Measurements from ENCODE around the gene NCOR1. TPM values are rescaled to one million over a fixed set of nuclear protein-coding genes. Genes with fewer than 3 reads are reported as not detected.

The NCOR1 gene
- total RNA-seq, 5 donors from 2014 or later (not counting 1 experiment from before 2014, with no cell fraction given): 134 to 173 (median 152) TPM

- Histone ChIP-seq H3K4me3 (ENCODE audit: control insufficient read depth in 1 of 2, extremely low read depth in 1 of 2, low read length in 1 of 2) (no peak overlapping the region), H3K4me1 (ENCODE audit: control insufficient read depth in 1 of 2, extremely low read depth in 1 of 2, insufficient read depth in 2 of 2, low read length in 2 of 2) (no peaks in the 10 kb centered on the region), H3K9me3 (no peaks in the 10 kb centered on the region), H3K27me3 (replicated peaks in 1 of 2; ENCODE audit: control insufficient read depth in 2 of 2, extremely low read depth in 1 of 2, insufficient read depth in 2 of 2, low read length in 1 of 2) (no peaks in the 10 kb centered on the region), H3K27ac (ENCODE audit: low read length) (no peak overlapping the region), H3K36me3 (ENCODE audit: control insufficient read depth in 2 of 2, extremely low read depth in 1 of 2, insufficient read depth in 1 of 2, low read length in 1 of 2) (peaks cover 12 to 60% of the 10 kb centered on the region in 2 donors)
- no peaks in the 10 kb centered on the region for H3K9me3 Mint-ChIP-seq
- H3K36me3 Mint-ChIP-seq: peaks cover 43% of the 10 kb centered on the region
- H3K27ac Mint-ChIP-seq: no peak overlapping the region
- no peak for ATAC-seq (replicated peaks in 1 of 4)
- POLR2A ChIA-PET: interaction anchor here in 1 of 2 donors (0.6 kb wide), 1 partner anchor 13 kb away, joined by 5 read pairs; no protein-coding TSS in a partner anchor
- WGBS (ENCODE audit: insufficient coverage): 94% methylated on average over 2 of the region's 5 CpGs
- no peak for DNase-seq
- no peak overlapping the region for H3K4me3 Mint-ChIP-seq
- H3K4me1 Mint-ChIP-seq: peaks cover 0 to 9% (median 1%) of the 10 kb centered on the region in 3 donors
- no peaks in the 10 kb centered on the region for H3K27me3 Mint-ChIP-seq
- CTCF ChIA-PET: interaction anchor here in 1 of 2 donors (0.6 kb wide), 1 partner anchor 67 kb away, joined by 3 read pairs; no protein-coding TSS in a partner anchor
These were observed 79.9 kb downstream of the NCOR1 start for GRCh38 chr17:16135461-16135860.

- Histone ChIP-seq H3K36me3 (ENCODE audit: control insufficient read depth in 2 of 2, extremely low read depth in 1 of 2, insufficient read depth in 1 of 2, low read length in 1 of 2) (peaks cover 12 to 55% of the 10 kb centered on the region in 2 donors), H3K4me3 (ENCODE audit: control insufficient read depth in 1 of 2, extremely low read depth in 1 of 2, low read length in 1 of 2) (no peak overlapping the region), H3K4me1 (ENCODE audit: control insufficient read depth in 1 of 2, extremely low read depth in 1 of 2, insufficient read depth in 2 of 2, low read length in 2 of 2) (no peaks in the 10 kb centered on the region), H3K9me3 (no peaks in the 10 kb centered on the region), H3K27ac (ENCODE audit: low read length) (no peak overlapping the region), H3K27me3 (replicated peaks in 1 of 2; ENCODE audit: control insufficient read depth in 2 of 2, extremely low read depth in 1 of 2, insufficient read depth in 2 of 2, low read length in 1 of 2) (no peaks in the 10 kb centered on the region)
- H3K4me3 Mint-ChIP-seq: no peak overlapping the region
- peaks cover 48% of the 10 kb centered on the region for H3K36me3 Mint-ChIP-seq
- ChIA-PET POLR2A (no interaction called here), CTCF (no interaction called here)
- WGBS (ENCODE audit: insufficient coverage): 100% methylated on average over 1 of the region's 3 CpGs
- DNase-seq: no peak
- H3K9me3 Mint-ChIP-seq: no peaks in the 10 kb centered on the region
- peak overlapping the region in 1 of 2 donors; percentile 4 for H3K27ac Mint-ChIP-seq
- no peak for ATAC-seq (replicated peaks in 1 of 4)
- H3K27me3 Mint-ChIP-seq: no peaks in the 10 kb centered on the region
- peaks cover 1 to 9% (median 3%) of the 10 kb centered on the region in 3 donors for H3K4me1 Mint-ChIP-seq
These were observed 83.7 kb downstream of the NCOR1 start for GRCh38 chr17:16131593-16131992.

DNA sequence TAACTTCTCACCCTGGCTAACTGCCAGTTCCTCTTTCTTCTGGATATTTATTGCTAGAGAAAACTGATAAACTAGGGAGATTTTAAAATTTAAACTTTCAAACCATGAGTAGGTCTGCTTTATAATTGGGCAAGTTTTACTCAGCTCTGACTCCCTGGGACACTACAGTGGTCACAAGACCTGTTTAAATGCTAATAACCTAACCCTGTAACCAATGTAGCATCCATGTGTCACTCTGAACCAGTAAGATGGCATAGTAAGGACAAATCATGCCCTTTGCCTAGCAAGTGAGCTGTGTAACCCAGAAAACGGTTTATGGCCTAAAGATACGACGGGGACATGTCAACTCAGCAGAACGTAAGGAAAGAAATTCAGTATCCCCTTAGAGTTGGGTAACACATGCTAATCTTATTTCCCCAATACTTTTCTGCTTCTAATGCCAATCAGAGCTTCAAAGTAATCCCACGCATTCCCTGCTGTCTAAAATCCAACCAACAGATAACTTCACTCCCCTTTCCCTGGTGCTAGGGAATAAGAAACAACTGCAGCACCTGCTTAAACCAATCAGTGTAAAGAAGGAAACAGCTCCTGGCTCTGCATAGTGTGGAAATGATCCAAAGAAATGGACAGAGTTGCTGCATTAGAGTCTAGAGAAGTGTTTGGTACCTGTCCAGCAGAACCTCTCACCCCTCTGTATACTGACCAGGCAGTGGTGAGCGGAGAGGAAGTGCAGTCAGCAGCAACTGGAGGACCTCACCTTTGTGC lies 85.7 kb downstream of the NCOR1 start:
- no peaks in the 10 kb centered on the region for H3K4me1 ChIP-seq (ENCODE audit: control insufficient read depth in 1 of 2, extremely low read depth in 1 of 2, insufficient read depth in 2 of 2, low read length in 2 of 2)
- no peaks in the 10 kb centered on the region for H3K27me3 Mint-ChIP-seq
- ChIA-PET POLR2A (no interaction called here), CTCF (no interaction called here)
- H3K4me3 Mint-ChIP-seq: no peak overlapping the region
- no peaks in the 10 kb centered on the region for H3K27me3 ChIP-seq (replicated peaks in 1 of 2; ENCODE audit: control insufficient read depth in 2 of 2, extremely low read depth in 1 of 2, insufficient read depth in 2 of 2, low read length in 1 of 2)
- H3K9me3 Mint-ChIP-seq: no peaks in the 10 kb centered on the region
- ATAC-seq (replicated peaks in 1 of 4) (no peak), DNase-seq (no peak)
- no peak overlapping the region for H3K27ac ChIP-seq (ENCODE audit: low read length)
- H3K36me3 ChIP-seq (ENCODE audit: control insufficient read depth in 2 of 2, extremely low read depth in 1 of 2, insufficient read depth in 1 of 2, low read length in 1 of 2): peaks cover 0 to 54% of the 10 kb centered on the region in 2 donors
- WGBS (ENCODE audit: insufficient coverage): 95% methylated on average over 4 of the region's 6 CpGs
- H3K36me3 Mint-ChIP-seq: peaks cover 44% of the 10 kb centered on the region
- H3K9me3 ChIP-seq: no peaks in the 10 kb centered on the region
- H3K4me1 Mint-ChIP-seq: peaks cover 0 to 9% (median 3%) of the 10 kb centered on the region in 3 donors
- H3K27ac Mint-ChIP-seq: peak overlapping the region in 1 of 2 donors; percentile 5
- no peak overlapping the region for H3K4me3 ChIP-seq (ENCODE audit: control insufficient read depth in 1 of 2, extremely low read depth in 1 of 2, low read length in 1 of 2)

DNA sequence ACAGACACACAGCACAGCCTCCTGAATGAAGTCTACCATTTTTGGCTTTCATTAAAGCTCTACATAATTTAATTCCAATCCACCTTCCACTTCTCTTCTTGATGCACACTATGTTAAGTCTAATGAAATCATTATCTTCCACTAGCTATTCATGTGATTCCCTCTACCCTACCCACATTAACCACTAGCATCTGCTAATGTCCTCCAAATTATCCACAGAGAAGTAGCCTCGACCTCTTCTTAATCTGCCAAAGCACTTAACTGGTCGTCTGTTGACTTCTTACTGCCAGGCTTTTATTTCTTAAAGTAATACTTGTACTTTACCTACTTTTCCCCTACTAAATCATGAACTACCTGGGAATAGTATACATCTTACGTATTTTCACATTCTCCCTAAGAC lies 91.8 kb downstream of the NCOR1 start:
- H3K36me3 Mint-ChIP-seq: peaks cover 54% of the 10 kb centered on the region

GRCh38 chr17:16122697-16123434 lies 92.5 kb downstream of the NCOR1 start:
- H3K36me3 Mint-ChIP-seq: peaks cover 53% of the 10 kb centered on the region
- no peak overlapping the region for H3K4me3 ChIP-seq (ENCODE audit: control insufficient read depth in 1 of 2, extremely low read depth in 1 of 2, low read length in 1 of 2)
- WGBS (ENCODE audit: insufficient coverage): 100% methylated on average over 6 of the region's 8 CpGs
- no peak for DNase-seq
- CTCF ChIA-PET: no interaction called here
- H3K9me3 ChIP-seq: no peaks in the 10 kb centered on the region
- H3K4me3 Mint-ChIP-seq: no peak overlapping the region
- no peaks in the 10 kb centered on the region for H3K27me3 Mint-ChIP-seq
- ATAC-seq (replicated peaks in 1 of 4): no peak
- H3K4me1 ChIP-seq (ENCODE audit: control insufficient read depth in 1 of 2, extremely low read depth in 1 of 2, insufficient read depth in 2 of 2, low read length in 2 of 2): no peaks in the 10 kb centered on the region
- H3K36me3 ChIP-seq (ENCODE audit: control insufficient read depth in 2 of 2, extremely low read depth in 1 of 2, insufficient read depth in 1 of 2, low read length in 1 of 2): peaks cover 6 to 66% of the 10 kb centered on the region in 2 donors
- H3K4me1 Mint-ChIP-seq: peaks cover 0 to 15% (median 0%) of the 10 kb centered on the region in 3 donors
- H3K27me3 ChIP-seq (replicated peaks in 1 of 2; ENCODE audit: control insufficient read depth in 2 of 2, extremely low read depth in 1 of 2, insufficient read depth in 2 of 2, low read length in 1 of 2): no peaks in the 10 kb centered on the region
- POLR2A ChIA-PET: interaction anchor here in 1 of 2 donors (0.6 kb wide), 1 partner anchor 14 kb away, joined by 3 read pairs; no protein-coding TSS in a partner anchor
- no peak overlapping the region for H3K27ac ChIP-seq (ENCODE audit: low read length)
- peak overlapping the region in 1 of 2 donors; percentile 18 for H3K27ac Mint-ChIP-seq
- H3K9me3 Mint-ChIP-seq: no peaks in the 10 kb centered on the region

More for the DNA sequence above, 91.8 kb downstream of the NCOR1 start:
- Mint-ChIP-seq H3K4me1 (peaks cover 0 to 15% (median 3%) of the 10 kb centered on the region in 3 donors), H3K9me3 (no peaks in the 10 kb centered on the region), H3K27ac (peak overlapping the region in 1 of 2 donors; percentile 18), H3K27me3 (no peaks in the 10 kb centered on the region), H3K4me3 (no peak overlapping the region)
- 88% methylated on average over 2 of the region's 3 CpGs for WGBS (ENCODE audit: insufficient coverage)
- no peaks in the 10 kb centered on the region for H3K4me1 ChIP-seq (ENCODE audit: control insufficient read depth in 1 of 2, extremely low read depth in 1 of 2, insufficient read depth in 2 of 2, low read length in 2 of 2)
- no peak overlapping the region for H3K27ac ChIP-seq (ENCODE audit: low read length)
- H3K27me3 ChIP-seq (replicated peaks in 1 of 2; ENCODE audit: control insufficient read depth in 2 of 2, extremely low read depth in 1 of 2, insufficient read depth in 2 of 2, low read length in 1 of 2): no peaks in the 10 kb centered on the region
- no peaks in the 10 kb centered on the region for H3K9me3 ChIP-seq
- ChIA-PET POLR2A (interaction anchor here in 1 of 2 donors (0.6 kb wide), 1 partner anchor 13 kb away, joined by 3 read pairs; no protein-coding TSS in a partner anchor), CTCF (interaction anchor here in 1 of 2 donors (0.5 kb wide), 1 partner anchor 31 kb away, joined by 3 read pairs; no protein-coding TSS in a partner anchor)
- ATAC-seq (replicated peaks in 1 of 4): no peak
- H3K4me3 ChIP-seq (ENCODE audit: control insufficient read depth in 1 of 2, extremely low read depth in 1 of 2, low read length in 1 of 2): no peak overlapping the region
- no peak for DNase-seq
- H3K36me3 ChIP-seq (ENCODE audit: control insufficient read depth in 2 of 2, extremely low read depth in 1 of 2, insufficient read depth in 1 of 2, low read length in 1 of 2): peaks cover 6 to 67% of the 10 kb centered on the region in 2 donors

- DNase-seq (no peak), ATAC-seq (replicated peaks in 1 of 4) (no peak)
- no peaks in the 10 kb centered on the region for H3K9me3 Mint-ChIP-seq
- WGBS (ENCODE audit: insufficient coverage): no CpG with 5 or more reads among the region's 2 CpGs
- no peaks in the 10 kb centered on the region for H3K27me3 ChIP-seq (replicated peaks in 1 of 2; ENCODE audit: control insufficient read depth in 2 of 2, extremely low read depth in 1 of 2, insufficient read depth in 2 of 2, low read length in 1 of 2)
- no peak overlapping the region for H3K4me3 Mint-ChIP-seq
- H3K36me3 Mint-ChIP-seq: peaks cover 61% of the 10 kb centered on the region
- POLR2A ChIA-PET: no interaction called here
- H3K27me3 Mint-ChIP-seq: no peaks in the 10 kb centered on the region
- peaks cover 0 to 15% (median 0%) of the 10 kb centered on the region in 3 donors for H3K4me1 Mint-ChIP-seq
- H3K27ac Mint-ChIP-seq: no peak overlapping the region
- H3K4me3 ChIP-seq (ENCODE audit: control insufficient read depth in 1 of 2, extremely low read depth in 1 of 2, low read length in 1 of 2): no peak overlapping the region
- H3K9me3 ChIP-seq: peaks cover under 1% of the 10 kb centered on the region
- no peak overlapping the region for H3K27ac ChIP-seq (ENCODE audit: low read length)
- H3K4me1 ChIP-seq (ENCODE audit: control insufficient read depth in 1 of 2, extremely low read depth in 1 of 2, insufficient read depth in 2 of 2, low read length in 2 of 2): no peaks in the 10 kb centered on the region
- CTCF ChIA-PET: no interaction called here
- H3K36me3 ChIP-seq (ENCODE audit: control insufficient read depth in 2 of 2, extremely low read depth in 1 of 2, insufficient read depth in 1 of 2, low read length in 1 of 2): peaks cover 6 to 75% of the 10 kb centered on the region in 2 donors
These were observed 93.4 kb downstream of the NCOR1 start for GRCh38 chr17:16121915-16122314.
